GM19468 (cell line): ENCODE results near the gene TANGO2.

Experiments
- ATAC-seq: cut with Tn5 transposase; IDR thresholded peaks from one replicate; pipeline ENCODE4 v1.9.1; 2021; ENCODE audit warnings: mild to moderate bottlenecking, moderate library complexity, moderate number of reproducible peaks; ENCODE audit not compliant: unreplicated experiment; ENCODE audit errors: extremely low read depth

TANGO2 gene

DNA sequence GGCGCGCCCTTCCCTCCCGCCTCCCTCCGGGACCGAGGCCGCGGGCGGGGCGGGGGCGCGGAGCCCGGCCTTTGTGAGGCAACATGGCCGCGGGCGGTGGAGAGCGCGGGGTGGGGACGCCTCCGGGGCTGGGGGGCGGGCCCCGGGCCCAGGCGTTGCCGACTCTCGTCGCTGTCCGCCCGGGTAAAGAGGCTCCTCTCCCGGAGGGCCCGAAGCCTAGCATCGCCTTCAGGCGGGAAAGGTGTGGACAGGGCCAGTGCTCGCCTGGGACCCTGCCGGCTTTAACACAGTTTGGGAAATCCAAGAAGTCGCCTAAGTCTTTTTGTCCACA lies 59.5 kb downstream of the TANGO2 start:
- ATAC-seq = peak; percentile 56

DNA sequence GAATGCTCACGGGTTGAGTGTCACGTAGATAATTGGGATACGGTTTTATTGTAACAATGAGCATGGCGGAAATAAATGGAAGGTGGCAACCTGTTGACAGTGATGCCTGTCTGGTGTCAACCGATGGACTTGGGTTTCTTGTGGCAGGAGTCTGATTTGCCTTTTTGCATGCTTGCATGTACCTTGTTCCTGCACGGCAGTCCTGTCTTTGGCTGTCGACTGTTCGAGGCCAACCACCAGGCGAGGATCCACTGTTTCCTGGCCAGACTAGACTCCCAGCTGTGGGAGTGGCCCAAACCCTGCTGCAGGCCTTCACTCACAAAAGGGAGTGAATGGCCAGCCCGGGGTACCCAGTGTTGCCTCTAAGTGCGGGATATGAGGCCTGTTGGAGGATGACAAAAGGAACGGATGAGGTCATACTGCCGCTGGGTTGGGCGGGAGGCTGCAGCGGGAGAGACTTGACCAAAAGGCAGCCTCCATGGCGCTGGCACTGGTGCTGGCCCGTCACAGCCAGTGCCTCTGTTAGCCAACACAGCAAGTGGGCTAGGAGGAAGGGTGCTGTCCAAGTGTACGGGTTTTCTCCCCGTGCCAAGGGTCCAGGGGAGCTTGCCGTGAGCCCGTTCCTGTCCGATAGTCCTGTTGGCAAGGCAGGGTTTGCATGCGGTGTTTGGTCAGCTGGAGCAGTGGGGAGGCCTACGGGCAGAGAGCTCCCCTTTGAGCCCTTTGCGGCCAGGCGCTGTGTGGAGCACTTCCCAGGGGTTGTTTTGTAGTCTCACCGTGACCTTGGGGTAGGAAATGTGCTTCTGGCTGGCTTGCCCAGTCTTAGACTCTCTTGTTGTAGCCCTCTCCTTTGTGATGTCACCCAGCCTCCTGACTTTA lies 60.1 kb downstream of the TANGO2 start:
- ATAC-seq = no peak

DNA sequence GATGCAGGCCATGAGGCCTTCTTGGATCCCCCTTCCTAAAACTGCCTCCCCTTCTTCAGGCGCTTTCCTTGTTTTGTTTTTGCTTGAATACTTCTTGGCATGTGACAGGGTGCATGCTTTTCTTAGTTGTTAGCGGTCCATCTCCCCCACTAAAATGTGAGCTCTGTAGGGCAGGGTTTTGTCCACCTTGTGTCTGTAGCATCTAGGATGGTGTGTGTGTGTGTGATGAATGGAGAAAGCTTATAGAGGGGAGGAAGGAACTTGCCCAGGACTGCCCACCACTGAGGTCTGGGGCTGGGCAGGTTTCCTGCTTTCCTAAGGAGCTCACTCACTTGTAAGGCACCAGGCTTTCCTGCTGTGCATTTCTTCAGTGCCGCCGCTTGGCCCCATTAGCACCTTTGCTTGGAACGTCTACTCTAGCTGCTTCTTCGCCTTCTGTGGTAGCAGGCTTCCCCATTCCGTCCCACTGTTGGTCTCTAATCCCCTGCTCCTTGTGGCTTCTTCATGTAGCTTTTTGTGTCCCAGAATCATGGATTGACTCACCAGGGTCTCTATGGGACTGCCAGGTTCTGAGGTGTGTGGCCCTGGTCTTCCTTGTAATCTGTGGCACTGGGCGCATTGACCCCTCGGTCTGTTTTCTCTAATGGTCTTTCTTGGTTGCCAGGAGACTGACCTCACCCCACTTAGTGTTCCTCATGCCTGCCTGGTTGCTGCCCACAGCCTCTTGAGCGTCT lies 62.4 kb downstream of the TANGO2 start:
- no peak for ATAC-seq

DNA sequence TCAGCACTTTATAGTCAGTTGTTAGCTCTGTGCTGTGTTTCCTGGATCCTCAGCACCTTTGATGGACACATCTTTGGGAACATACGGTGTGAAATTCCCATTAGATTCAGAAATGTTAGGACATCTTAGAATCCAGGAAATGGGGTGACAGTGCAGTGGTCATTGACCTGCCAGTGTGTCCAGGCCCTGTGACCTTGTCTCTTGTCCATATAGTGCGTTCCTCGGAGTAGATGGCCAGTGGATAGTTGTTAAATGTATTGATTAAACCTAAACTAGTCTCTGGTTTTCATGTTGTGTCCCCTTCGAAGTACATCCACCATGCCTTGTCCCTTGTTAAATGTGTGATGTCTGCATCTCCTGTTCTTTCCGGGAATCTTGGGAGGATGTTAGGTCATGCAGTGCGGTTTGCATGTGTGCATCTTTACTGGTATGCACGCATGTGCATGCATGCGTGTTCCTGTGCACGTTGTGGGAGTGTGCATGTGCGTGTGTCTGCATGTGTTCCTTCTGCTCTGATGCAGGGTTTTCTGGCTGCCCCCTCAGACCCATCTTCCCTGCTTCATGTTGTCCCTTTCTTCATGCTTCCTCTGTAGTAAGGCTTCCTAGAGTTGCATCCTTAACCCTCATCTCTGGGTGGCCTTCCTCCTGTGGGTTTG lies 63.1 kb downstream of the TANGO2 start:
- ATAC-seq = no peak

DNA sequence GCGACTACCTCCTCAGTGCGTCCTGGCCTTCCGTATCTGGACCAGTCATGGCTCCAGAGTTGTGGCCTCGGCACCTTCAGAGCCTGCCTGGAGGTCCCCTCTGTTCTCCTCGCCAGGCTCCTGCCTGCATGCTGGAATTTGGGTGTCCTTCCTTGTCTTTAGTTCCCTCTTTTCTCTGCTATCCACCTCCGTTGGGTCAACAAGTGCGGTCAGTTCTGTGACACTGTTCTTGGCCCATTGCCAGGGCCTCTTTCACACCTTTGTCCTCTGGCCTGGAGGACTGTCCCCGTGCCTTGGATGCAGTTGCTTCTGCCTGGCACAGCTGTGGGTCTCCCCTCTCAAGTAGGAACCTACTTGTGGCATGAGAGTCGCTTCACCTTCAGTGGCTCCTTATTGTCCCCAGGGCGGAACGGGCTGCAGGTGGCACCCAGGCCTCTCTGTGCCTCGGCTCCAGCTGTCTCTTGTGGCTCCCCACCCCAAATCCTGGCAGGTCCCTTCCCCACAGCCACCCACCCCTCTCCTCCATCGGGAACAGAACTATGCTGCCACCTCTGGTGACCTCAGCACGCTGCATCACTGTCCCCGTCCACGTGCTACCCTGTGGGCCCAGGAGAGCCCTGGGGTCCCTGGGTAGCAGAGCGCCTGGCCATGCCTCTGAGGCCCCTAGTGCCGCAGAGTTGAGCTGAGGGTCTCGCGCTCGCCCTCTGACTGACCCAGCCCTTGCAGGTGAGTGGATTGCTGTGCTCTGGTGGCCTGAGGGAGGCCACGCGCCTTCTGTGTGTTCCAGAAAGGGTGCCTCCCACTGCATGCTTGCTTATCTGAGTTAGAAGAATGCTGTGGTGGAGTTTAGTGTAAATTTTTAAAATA lies 63.9 kb downstream of the TANGO2 start:
- ATAC-seq = no peak

DNA sequence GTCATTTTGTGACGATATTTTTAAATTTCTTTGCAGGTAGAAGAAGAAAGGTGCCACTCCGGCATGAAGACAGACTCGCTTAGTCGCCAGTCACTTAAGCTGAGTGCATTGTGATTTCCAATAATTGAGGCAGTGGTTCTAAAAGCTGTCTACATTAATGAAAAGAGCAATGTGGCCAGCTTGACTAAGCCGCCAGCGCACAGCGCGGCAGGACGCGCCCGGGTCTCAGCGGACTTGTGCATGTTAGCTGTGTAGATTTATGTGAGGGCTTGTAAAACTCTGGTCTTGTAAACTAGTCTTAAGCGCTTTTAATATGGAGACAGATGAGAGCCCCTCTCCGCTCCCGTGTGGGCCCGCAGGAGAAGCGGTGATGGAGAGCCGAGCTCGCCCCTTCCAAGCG lies 64.7 kb downstream of the TANGO2 start:
- no peak for ATAC-seq

DNA sequence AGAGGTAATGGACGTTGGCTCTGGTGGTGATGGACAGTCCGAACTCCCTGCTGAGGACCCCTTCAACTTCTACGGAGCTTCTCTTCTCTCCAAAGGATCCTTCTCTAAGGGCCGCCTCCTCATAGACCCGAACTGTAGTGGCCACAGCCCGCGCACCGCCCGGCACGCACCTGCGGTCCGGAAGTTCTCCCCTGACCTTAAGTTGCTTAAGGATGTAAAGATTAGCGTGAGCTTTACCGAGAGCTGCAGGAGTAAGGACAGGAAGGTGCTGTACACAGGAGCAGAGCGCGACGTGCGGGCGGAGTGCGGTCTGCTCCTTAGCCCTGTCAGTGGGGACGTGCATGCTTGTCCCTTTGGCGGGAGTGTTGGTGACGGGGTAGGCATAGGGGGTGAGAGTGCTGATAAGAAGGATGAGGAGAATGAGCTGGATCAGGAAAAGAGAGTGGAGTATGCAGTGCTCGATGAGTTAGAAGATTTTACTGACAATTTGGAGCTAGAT lies 65.2 kb downstream of the TANGO2 start:
- no peak for ATAC-seq

DNA sequence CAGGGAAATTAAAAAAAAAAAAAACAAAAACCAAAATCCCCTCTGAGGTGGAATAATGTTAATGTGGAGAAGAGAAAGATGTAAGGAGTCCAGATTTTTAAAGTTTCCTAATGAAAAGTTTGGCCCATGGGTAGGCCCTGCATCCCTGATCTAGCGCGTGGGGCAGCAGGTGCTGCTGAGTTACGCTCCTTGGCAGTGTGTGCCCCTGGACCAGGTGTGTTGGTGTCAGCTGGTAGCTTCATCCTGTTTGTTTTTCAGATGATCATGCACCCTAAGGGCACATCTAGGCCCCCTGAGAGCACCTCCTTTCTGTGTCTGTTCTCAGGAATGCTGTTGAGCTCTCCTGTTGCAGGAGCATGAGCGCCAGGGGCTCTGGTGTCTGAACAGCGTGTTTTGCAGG lies 65.9 kb downstream of the TANGO2 start:
- ATAC-seq = no peak

DNA sequence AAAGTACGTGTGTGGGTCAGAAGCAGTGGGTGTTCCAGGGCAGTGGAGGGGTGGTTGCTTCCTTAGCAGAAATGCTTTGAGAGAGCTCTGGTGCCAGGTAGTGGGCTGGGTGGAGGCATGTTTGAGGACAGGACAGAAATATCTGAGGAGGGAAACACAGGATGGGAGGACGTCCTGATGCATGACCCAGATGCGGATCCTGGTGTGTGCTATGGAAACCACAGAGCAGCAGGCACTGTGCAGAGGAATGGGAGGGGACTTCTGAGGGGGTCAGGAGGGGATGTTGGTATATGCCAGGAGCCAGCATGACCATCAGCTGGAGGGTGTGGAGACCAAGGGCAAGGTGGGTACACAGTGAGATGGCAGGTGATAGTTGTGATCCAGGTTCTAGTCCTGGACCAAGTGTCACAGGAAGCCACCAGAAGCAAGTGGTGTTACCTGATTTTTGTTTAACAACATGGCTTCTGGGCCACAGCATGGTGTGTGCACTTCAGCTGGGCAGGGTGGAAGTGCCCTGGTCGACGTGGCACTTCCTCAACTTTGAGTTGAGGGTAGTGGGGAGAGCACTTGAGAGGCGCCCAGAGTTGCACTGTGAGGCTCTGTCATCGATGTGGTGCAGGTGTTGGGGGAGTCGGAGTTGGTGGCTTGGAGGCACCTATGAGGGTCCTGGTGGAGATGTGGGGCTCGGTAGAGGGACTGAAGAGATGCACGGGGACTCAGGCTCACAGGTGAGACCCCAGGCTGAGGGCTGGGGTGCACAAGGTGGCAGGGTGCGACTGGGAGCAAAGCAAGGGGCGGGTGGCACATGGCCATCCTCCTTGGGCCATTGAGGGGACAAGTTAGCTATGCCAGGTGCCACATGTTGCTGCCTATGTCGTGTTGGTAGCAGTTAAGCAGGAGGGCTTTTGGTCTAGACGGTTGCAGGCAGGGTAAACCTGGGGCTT lies 66.7 kb downstream of the TANGO2 start:
- no peak for ATAC-seq

DNA sequence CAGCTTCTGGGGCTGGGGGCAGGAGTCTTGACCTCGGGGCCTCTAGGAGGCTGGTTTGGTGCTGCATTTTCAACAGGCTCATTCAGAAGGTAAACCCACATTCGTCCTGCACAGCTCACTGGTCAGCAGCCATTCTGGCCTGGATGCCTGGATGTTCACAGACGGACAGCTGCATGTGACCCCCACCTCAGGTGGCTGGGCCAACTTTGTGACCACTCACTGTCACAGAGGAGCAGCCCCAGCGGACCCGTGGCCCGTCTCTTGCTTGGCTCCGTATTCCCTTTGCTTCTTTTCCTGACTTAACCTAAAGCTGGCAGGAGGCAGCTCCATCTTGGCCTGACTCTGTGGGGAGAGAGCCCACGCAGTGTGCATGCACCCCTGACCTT lies 67.3 kb downstream of the TANGO2 start:
- ATAC-seq = no peak

DNA sequence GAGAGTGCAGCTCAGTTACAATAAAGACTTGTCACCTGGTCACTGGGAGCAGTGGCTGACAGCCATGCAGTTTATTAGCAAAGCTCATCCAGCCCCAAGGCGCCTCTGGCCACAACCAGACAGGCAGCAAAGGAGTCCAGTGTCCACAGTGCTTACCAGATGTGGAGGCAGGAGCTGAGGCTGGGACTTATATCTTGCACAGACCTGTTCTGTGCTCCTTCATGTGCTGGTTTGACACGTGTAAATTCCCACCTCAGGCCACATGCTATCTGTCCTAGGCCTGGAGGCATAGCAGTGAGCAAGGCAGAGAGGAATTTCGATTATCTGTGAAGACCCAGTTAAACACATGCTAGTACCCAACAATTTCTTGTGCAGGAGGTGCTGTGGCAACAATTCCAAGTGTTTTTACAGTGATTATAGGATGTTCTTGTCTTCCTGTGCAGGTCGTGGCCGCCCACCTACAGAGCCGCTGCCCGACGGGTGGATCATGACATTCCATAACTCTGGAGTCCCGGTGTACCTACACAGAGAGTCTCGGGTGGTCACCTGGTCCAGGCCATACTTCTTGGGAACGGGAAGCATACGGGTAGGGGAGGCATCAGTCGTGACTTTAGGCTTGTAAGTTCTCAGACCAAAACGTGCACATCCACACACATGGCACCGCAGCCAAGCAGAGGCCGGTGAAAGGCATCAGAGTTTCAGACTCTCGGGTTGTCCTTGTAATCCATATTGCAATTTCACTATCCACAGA lies 68.5 kb downstream of the TANGO2 start:
- ATAC-seq = no peak

DNA sequence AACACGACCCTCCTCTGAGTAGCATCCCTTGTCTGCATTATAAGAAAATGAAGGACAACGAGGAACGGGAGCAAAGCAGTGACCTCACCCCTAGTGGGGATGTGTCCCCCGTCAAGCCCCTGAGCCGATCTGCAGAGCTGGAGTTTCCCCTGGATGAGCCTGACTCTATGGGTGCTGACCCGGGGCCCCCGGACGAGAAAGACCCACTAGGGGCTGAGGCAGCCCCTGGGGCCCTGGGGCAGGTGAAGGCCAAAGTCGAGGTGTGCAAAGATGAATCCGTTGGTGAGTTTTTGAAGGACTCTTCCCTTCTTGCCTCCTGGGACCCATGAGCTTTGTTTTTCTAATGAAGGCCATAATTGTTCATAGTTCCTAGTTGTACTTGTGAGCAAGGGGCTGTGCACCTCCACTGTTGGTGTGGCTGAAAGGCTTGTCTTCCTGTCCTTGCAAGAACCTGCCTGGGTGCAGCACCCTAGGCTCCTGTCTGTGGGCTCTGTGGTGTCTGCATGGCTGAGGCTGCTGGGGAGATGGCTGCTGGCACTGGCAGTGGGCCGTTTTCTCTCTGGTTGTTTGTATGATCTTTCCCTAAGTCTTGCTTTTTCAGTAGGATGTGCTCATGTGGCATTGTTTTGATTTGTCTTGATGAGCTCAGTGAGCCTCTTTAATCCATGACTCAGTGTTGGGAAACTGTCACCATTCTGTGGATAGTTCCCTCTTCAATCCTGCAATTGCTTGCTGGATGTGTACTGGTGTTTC lies 69.2 kb downstream of the TANGO2 start:
- no peak for ATAC-seq

DNA sequence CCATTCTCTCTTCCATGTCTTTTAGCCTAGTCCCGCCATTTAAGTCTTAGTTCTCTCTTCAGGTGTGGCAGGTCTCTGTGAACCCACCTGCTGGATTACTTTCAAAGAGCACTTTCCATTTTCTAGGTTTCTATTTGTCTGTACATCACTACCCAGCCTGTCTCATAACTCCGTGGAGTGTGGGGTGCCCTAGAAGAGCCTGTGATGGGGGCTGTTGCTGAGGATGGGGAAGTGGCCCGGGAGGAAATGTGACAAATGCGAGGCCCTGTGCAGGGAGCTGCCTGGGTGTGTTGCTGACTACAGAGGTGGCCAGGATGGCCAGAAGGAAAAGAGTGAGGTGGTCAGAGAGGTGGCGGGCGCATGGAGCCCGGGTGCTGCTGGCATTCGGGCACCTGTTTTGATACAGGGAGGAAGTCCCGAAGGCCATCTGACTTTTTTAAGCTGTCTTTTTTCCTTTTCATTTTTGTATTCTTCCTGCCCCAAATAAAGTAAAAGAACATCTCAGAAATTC lies 69.9 kb downstream of the TANGO2 start:
- ATAC-seq = no peak

DNA sequence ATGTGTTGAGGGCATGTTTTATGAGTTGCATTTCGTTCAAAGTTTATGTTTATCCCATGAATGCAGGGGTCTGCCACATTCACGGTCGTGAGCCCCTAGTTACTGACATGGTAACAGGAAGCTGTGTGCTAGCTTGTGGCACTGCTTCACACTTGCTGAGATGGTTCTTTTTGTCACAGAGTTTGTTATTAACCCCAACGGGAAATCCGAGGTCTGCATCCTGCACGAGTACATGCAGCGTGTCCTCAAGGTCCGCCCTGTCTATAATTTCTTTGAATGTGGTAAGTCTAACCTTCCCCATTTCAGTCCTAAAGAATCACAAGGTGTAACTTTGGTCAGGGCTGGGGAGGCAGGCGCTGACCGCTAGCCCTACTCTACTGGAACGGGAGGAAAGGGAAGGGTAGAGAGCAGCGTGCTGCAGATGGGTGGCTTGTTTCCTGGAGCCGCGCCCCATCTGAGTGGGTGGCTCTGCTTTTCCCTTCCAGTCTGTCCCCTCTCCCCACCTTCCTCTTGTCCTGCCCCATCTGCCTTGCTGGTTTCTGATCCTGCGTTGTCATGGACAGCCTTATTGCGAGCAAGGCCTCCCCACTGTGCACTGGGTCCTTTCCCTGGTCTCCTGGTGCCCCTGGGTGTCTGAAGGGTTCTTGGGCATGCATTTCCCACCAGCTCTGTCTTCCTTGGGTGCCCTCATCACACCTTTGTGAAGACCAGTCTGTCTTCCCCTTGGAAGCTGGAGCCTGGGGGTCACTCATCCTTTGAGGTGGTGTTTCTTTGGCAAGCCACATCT lies 71.0 kb downstream of the TANGO2 start:
- no peak for ATAC-seq

DNA sequence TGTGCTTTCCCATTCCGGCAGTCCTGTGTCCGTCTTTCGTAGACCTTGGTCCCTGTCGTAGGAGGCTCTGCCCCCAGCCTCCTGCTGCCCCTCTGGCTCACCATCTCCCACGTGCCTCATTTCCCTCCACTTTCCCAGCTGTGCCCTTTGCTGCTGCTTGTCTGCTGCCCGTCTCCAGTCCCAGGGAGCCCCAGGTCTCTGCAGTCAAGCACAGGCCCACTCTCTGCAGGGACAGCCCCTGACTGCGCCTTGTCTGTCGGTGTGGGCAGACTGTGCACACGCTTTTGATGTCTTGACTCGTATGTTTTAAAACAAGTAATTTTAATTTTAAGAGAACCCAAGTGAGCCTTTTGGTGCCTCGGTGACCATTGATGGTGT lies 71.6 kb downstream of the TANGO2 start:
- ATAC-seq = no peak

DNA sequence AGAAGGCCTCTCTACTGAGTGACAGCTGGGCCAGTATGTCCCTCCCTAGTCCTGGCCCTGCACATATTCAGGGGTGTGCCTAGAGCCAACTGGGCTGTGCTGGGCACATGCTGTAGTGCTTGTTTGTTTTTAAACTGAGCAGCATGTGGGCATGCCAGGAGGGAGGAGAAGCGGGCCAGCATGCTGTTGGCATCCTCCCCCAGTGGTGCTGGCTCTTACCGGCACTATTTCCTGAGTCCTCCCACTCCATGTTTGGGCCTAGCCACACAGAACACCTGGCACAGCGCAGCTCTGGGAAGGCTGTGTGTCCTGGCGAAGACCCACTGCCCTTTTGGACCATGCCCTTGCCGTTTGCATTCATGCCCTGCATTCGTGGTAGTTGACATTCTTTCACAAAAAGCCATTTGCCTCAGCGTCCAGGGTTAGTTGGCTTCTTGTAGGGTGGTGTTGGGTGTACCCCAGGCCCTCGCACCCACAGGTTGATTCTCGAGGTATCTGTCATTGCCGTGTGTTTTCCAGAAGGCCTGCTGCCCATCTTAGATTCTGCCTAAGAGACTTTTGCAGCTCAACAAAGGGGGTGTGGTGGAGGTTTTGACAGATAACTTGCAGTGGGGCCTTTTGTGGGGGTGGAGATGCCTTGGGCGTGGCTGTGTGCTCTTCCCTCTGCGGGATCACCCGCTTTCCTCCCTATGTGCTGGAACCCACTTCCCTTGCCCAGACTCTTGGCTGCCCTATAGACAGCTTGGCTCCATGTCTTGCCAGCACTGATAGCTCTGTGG lies 72.7 kb downstream of the TANGO2 start:
- ATAC-seq = no peak
